Endodermal cell (in vitro differentiated cells): ENCODE measurements around the gene CCDC3. TPM values are rescaled to one million over a fixed set of nuclear protein-coding genes. Genes with fewer than 3 reads are reported as not detected.

Source experiments
- DNase-seq: peaks from one replicate; pipeline ENCODE4 v3.0.0-alpha.2; 2017
- H3K27ac ChIP-seq: 2 replicates; pipeline ENCODE4 v1.5.1; 2013; ENCODE audit warnings: mild to moderate bottlenecking, low read depth, low read length, moderate library complexity
- H3K27me3 ChIP-seq: 2 replicates; pipeline ENCODE4 v1.6.1; 2013; ENCODE audit warnings: mild to moderate bottlenecking, low read length, moderate library complexity; ENCODE audit not compliant: insufficient read depth, control insufficient read depth, poor library complexity, severe bottlenecking
- H3K36me3 ChIP-seq: 2 replicates; pipeline ENCODE4 v1.7.0; 2013; ENCODE audit warnings: mild to moderate bottlenecking, low read length, moderate library complexity; ENCODE audit not compliant: control insufficient read depth, insufficient read depth
- H3K4me1 ChIP-seq: one replicate; pipeline ENCODE4 v1.7.0; 2013; ENCODE audit warnings: low read length; ENCODE audit not compliant: control insufficient read depth, insufficient read depth
- H3K4me3 ChIP-seq: 2 replicates; pipeline ENCODE4 v1.5.1; 2013; ENCODE audit warnings: mild to moderate bottlenecking, low read length, moderate library complexity
- H3K9ac ChIP-seq: 2 replicates; pipeline ENCODE4 v1.6.1; 2013; ENCODE audit warnings: mild to moderate bottlenecking, low read length, moderate library complexity; ENCODE audit not compliant: poor library complexity, severe bottlenecking; ENCODE audit errors: extremely low read depth
- H3K9me3 ChIP-seq: 2 replicates; pipeline ENCODE4 v1.6.1; 2013; ENCODE audit warnings: mild to moderate bottlenecking, low read length, moderate library complexity; ENCODE audit not compliant: control insufficient read depth
- H3K27ac Mint-ChIP-seq: 2 replicates; pipeline ENCODE4 v1.8.0; 2020; ENCODE audit warnings: mixed read lengths
- H3K27me3 Mint-ChIP-seq: 2 replicates; pipeline ENCODE4 v1.8.0; 2021; ENCODE audit warnings: mild to moderate bottlenecking, mixed read lengths; ENCODE audit not compliant: insufficient read depth
- H3K36me3 Mint-ChIP-seq: 2 replicates; pipeline ENCODE4 v1.8.0; 2020; ENCODE audit warnings: low read depth, mixed read lengths
- H3K4me1 Mint-ChIP-seq: 2 replicates; pipeline ENCODE4 v1.8.0; 2020; ENCODE audit warnings: mixed read lengths
- H3K4me3 Mint-ChIP-seq: 2 replicates; pipeline ENCODE4 v1.8.0; 2020; ENCODE audit warnings: mild to moderate bottlenecking, moderate library complexity, mixed read lengths
- H3K9me3 Mint-ChIP-seq: 2 replicates; pipeline ENCODE4 v1.8.0; 2020; ENCODE audit warnings: mild to moderate bottlenecking, mixed read lengths
- CTCF ChIP-seq: fragments of 200-600 bp; sonication (generic); conservative IDR thresholded peaks from 2 replicates; pipeline ENCODE4 v1.5.0; 2021; ENCODE audit warnings: antibody characterized with exemption, mild to moderate bottlenecking
- WGBS, 2 experiments: methylation state at CpG; one replicate each; pipeline versions ENCODE4 v1.1.5 to v1.1.7; 2013; ENCODE audit warnings: missing lambda C conversion rate in 2 of 2, mixed read lengths in 1 of 2; ENCODE audit not compliant: insufficient coverage in 1 of 2, insufficient read length in 1 of 2; 5-methylcytosine and 5-hydroxymethylcytosine counted together
- total RNA-seq, 2 donors: library from RNA; stranded (reverse); fragmentation: NEBNext Ultra II Directional in 1 of 2; extraction: Animal tissue kit (Norgen Biotek cat#: 25700) in 1 of 2; gene quantifications; 2 replicates in 1 of 2; 3 replicates in 1 of 2; pipeline ENCODE4 v1.2.1, GENCODE V29; 2021

Gene CCDC3
- total RNA-seq, 2 donors from 2014 or later, result 4.6 to 12.3 TPM

- peaks cover 2% of the 10 kb centered on the region for H3K4me1 Mint-ChIP-seq
- Histone ChIP-seq H3K27ac (no peak overlapping the region), H3K9me3 (peaks cover 23% of the 10 kb centered on the region), H3K27me3 (no peaks in the 10 kb centered on the region), H3K36me3 (no peaks in the 10 kb centered on the region), H3K9ac (no peak overlapping the region), H3K4me1 (no peaks in the 10 kb centered on the region), H3K4me3 (no peak overlapping the region)
- H3K4me3 Mint-ChIP-seq, result no peak overlapping the region
- H3K27ac Mint-ChIP-seq, result no peak overlapping the region
- 93 to 94% methylated on average over 3 to 5 of the region's 5 CpGs for WGBS, 2 experiments
- no peaks in the 10 kb centered on the region for H3K27me3 Mint-ChIP-seq
- H3K36me3 Mint-ChIP-seq, result peaks cover 24% of the 10 kb centered on the region
- no peak for DNase-seq
- peaks cover 33% of the 10 kb centered on the region for H3K9me3 Mint-ChIP-seq
- no peak for TF ChIP-seq CTCF
These were observed 50.9 kb downstream of the CCDC3 start for GRCh38 chr10:12950583-12951128.

- Mint-ChIP-seq H3K9me3 (peaks cover 25% of the 10 kb centered on the region), H3K36me3 (peaks cover 21% of the 10 kb centered on the region), H3K4me1 (peaks cover 2% of the 10 kb centered on the region), H3K27ac (no peak overlapping the region), H3K27me3 (no peaks in the 10 kb centered on the region), H3K4me3 (no peak overlapping the region)
- 72 to 91% methylated on average over 2 to 4 of the region's 4 CpGs for WGBS, 2 experiments
- no peaks in the 10 kb centered on the region for H3K27me3 ChIP-seq
- TF ChIP-seq CTCF, result peak; percentile 63
- no peaks in the 10 kb centered on the region for H3K36me3 ChIP-seq
- peaks cover 20% of the 10 kb centered on the region for H3K9me3 ChIP-seq
- no peak overlapping the region for H3K9ac ChIP-seq
- no peaks in the 10 kb centered on the region for H3K4me1 ChIP-seq
- no peak overlapping the region for H3K27ac ChIP-seq
- H3K4me3 ChIP-seq, result no peak overlapping the region
- peak; percentile 70 for DNase-seq
These were observed 52.3 kb downstream of the CCDC3 start for GRCh38 chr10:12949248-12949647.

GRCh38 chr10:12947741-12948140 lies 53.8 kb downstream of the CCDC3 start:
- Histone ChIP-seq H3K27me3 (no peaks in the 10 kb centered on the region), H3K9ac (no peak overlapping the region), H3K27ac (no peak overlapping the region), H3K4me1 (no peaks in the 10 kb centered on the region), H3K4me3 (no peak overlapping the region), H3K36me3 (no peaks in the 10 kb centered on the region), H3K9me3 (peaks cover 6% of the 10 kb centered on the region)
- H3K27me3 Mint-ChIP-seq, result no peaks in the 10 kb centered on the region
- H3K27ac Mint-ChIP-seq, result no peak overlapping the region
- peaks cover 10% of the 10 kb centered on the region for H3K36me3 Mint-ChIP-seq
- no peak overlapping the region for H3K4me3 Mint-ChIP-seq
- H3K4me1 Mint-ChIP-seq, result peaks cover 2% of the 10 kb centered on the region
- H3K9me3 Mint-ChIP-seq, result peaks cover 15% of the 10 kb centered on the region
- no peak for TF ChIP-seq CTCF
- DNase-seq, result no peak
- 98% methylated on average over 3 of the region's 3 CpGs; no CpG with 5 or more reads in 1 of the 2 experiments for WGBS, 2 experiments
